GM12878 (cell line): ENCODE measurements around the gene CAPN9.

ENCODE experiments used
- BMI1 ChIP-seq: fragments of 450-650 bp; IDR thresholded peaks from 2 replicates; pipeline ENCODE4 v1.6.1; 2016; ENCODE audit warnings: mild to moderate bottlenecking, moderate library complexity, borderline replicate concordance
- DPF2 ChIP-seq: fragments of 450-650 bp; IDR thresholded peaks from 2 replicates; pipeline ENCODE4 v1.6.1; 2017; ENCODE audit warnings: mild to moderate bottlenecking
- EGR1 ChIP-seq, 2 experiments: IDR thresholded peaks; 1 replicate in 1 of 2; 2 replicates in 1 of 2; pipeline ENCODE4 v1.6.1; 2011 to 2012; ENCODE audit warnings: low read depth in 2 of 2, low read length in 2 of 2, borderline replicate concordance in 1 of 2, mild to moderate bottlenecking in 1 of 2, moderate library complexity in 1 of 2
- FOXM1 ChIP-seq: IDR thresholded peaks from 2 replicates; pipeline ENCODE4 v1.6.1; 2012; ENCODE audit warnings: low read depth, mild to moderate bottlenecking, inconsistent platforms, low read length, moderate library complexity
- SIN3A ChIP-seq: IDR thresholded peaks from 2 replicates; pipeline ENCODE4 v1.6.1; 2012; ENCODE audit warnings: low read depth, low read length, improper control_type of control experiment
- SPI1 ChIP-seq: IDR thresholded peaks from 2 replicates; pipeline ENCODE4 v1.6.1; 2011; ENCODE audit warnings: low read depth, mild to moderate bottlenecking, low read length, moderate library complexity, borderline replicate concordance; ENCODE audit not compliant: insufficient read depth
- YY1 ChIP-seq: IDR thresholded peaks from 2 replicates; pipeline ENCODE4 v1.6.1; 2011; ENCODE audit warnings: low read depth, mild to moderate bottlenecking, low read length
- ZNF274 ChIP-seq: IDR thresholded peaks from one replicate; pipeline ENCODE4 v1.8.0; 2011; ENCODE audit not compliant: insufficient read length, insufficient read depth
- TF ChIP-seq, protein P1 (sequence below), 3 experiments: IDR thresholded peaks in 2 of 3; conservative IDR thresholded peaks in 1 of 3; 2 replicates each; pipeline ENCODE4 v1.5.1; 2011; ENCODE audit warnings: low read depth in 3 of 3, low read length in 3 of 3, mild to moderate bottlenecking in 3 of 3, control low read depth in 2 of 3, moderate library complexity in 2 of 3, inconsistent platforms in 1 of 3, mixed read lengths in 1 of 3; ENCODE audit not compliant: control insufficient read depth in 2 of 3, insufficient read depth in 1 of 3; ENCODE audit errors: extremely low read depth in 1 of 3

DNA sequence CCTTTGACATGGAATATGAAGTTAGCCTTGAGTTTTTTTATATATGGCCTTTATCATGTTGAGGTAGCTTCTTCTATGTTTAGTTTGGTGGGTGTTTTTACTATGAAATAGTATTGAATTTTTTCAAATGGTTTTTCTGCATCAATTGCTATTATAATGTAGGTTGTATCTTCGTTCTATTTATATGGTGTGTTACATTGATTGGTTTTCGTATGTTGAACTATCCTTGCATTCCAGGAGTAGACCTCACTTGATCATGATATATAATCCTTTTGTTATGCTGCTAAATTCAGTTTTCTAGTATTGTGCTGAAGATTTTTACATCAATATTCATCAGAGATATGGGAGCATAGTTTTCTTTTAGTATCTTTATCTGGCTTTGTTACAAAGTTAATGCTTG lies 65.4 kb downstream of the CAPN9 start:
- TF ChIP-seq YY1, result no peak
- TF ChIP-seq, protein P1, sequence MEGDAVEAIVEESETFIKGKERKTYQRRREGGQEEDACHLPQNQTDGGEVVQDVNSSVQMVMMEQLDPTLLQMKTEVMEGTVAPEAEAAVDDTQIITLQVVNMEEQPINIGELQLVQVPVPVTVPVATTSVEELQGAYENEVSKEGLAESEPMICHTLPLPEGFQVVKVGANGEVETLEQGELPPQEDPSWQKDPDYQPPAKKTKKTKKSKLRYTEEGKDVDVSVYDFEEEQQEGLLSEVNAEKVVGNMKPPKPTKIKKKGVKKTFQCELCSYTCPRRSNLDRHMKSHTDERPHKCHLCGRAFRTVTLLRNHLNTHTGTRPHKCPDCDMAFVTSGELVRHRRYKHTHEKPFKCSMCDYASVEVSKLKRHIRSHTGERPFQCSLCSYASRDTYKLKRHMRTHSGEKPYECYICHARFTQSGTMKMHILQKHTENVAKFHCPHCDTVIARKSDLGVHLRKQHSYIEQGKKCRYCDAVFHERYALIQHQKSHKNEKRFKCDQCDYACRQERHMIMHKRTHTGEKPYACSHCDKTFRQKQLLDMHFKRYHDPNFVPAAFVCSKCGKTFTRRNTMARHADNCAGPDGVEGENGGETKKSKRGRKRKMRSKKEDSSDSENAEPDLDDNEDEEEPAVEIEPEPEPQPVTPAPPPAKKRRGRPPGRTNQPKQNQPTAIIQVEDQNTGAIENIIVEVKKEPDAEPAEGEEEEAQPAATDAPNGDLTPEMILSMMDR (IDR thresholded peaks at IDR 0.05 in 2 of 3, conservative IDR thresholded peaks at IDR 0.05 in 1 of 3; ENCODE audit: control insufficient read depth in 2 of 3, extremely low read depth in 1 of 3, insufficient read depth in 1 of 3, low read depth in 3 of 3, low read length in 3 of 3), result no peak
- TF ChIP-seq ZNF274, result no peak
- TF ChIP-seq SPI1, result no peak
- TF ChIP-seq BMI1, result no peak
- no peak for TF ChIP-seq DPF2
- no peak for TF ChIP-seq SIN3A
- TF ChIP-seq FOXM1, result no peak
- TF ChIP-seq EGR1 (IDR thresholded peaks at IDR 0.05; ENCODE audit: borderline replicate concordance in 1 of 2, low read depth in 2 of 2, low read length in 2 of 2), result no peak
